Skin epidermis (tissue), 12 donors: ENCODE measurements around the gene ZNF726.
A peak's percentile ranks its signal among the peaks of the same experiment; 100 is the strongest.
"Not testable (repeated sequence)": the region's sequence is repeated elsewhere in the genome, so short reads cannot be mapped to it uniquely, and the experiment has no call there.

ENCODE experiments used
- H3K27ac ChIP-seq, 21 experiments: fragments of 200-600 bp; sonication (generic) in 11 of 21; one replicate each; pipeline ENCODE4 v1.5.0; 2020; ENCODE audit warnings: mild to moderate bottlenecking in 3 of 21, inconsistent platforms in 2 of 21, moderate library complexity in 2 of 21
- H3K4me3 ChIP-seq, 7 experiments: fragments of 200-600 bp; sonication (generic) in 2 of 7; one replicate each; pipeline ENCODE4 v1.5.0; 2020; ENCODE audit warnings: inconsistent platforms in 2 of 7, mild to moderate bottlenecking in 2 of 7, moderate library complexity in 1 of 7

ZNF726 gene

GRCh38 chr19:23932878-23933277 lies 18.2 kb downstream of the ZNF726 start:
- Histone ChIP-seq H3K4me3 (no peak overlapping the region), H3K27ac (no peak overlapping the region)

GRCh38 chr19:23937031-23937430 lies 22.3 kb downstream of the ZNF726 start:
- not testable (repeated sequence) for H3K27ac ChIP-seq, H3K4me3 ChIP-seq

GRCh38 chr19:23943411-23943810 lies 28.7 kb downstream of the ZNF726 start:
- no peak overlapping the region for H3K27ac ChIP-seq
- H3K4me3 ChIP-seq = no peak overlapping the region

GRCh38 chr19:23946569-23946968 lies 31.9 kb downstream of the ZNF726 start:
- Histone ChIP-seq H3K4me3 (no peak overlapping the region), H3K27ac (no peak overlapping the region)

- Histone ChIP-seq H3K4me3 (no peak overlapping the region), H3K27ac (no peak overlapping the region)
These were observed 34.9 kb downstream of the ZNF726 start for GRCh38 chr19:23949611-23950010.

GRCh38 chr19:23956051-23956450 lies 41.4 kb downstream of the ZNF726 start:
- H3K27ac ChIP-seq = no peak overlapping the region

GRCh38 chr19:23957660-23958281 lies 43.1 kb downstream of the ZNF726 start:
- H3K4me3 ChIP-seq = no peak overlapping the region
- H3K27ac ChIP-seq = peak overlapping the region in 1 of 21 experiments; percentile 65

More at GRCh38 chr19:23956051-23956450, 41.4 kb downstream of the ZNF726 start:
- H3K4me3 ChIP-seq = no peak overlapping the region

GRCh38 chr19:23963396-23963795 lies 48.7 kb downstream of the ZNF726 start:
- H3K27ac ChIP-seq, H3K4me3 ChIP-seq: not testable (repeated sequence)

- not testable (repeated sequence) for H3K27ac ChIP-seq, H3K4me3 ChIP-seq
These were observed 49.2 kb downstream of the ZNF726 start for GRCh38 chr19:23963881-23964280.

GRCh38 chr19:23964334-23964733 lies 49.6 kb downstream of the ZNF726 start:
- not testable (repeated sequence) for H3K4me3 ChIP-seq, H3K27ac ChIP-seq

GRCh38 chr19:23969630-23970029 lies 54.9 kb downstream of the ZNF726 start:
- H3K4me3 ChIP-seq = no peak overlapping the region
- H3K27ac ChIP-seq = no peak overlapping the region

GRCh38 chr19:23971598-23971997 lies 56.9 kb downstream of the ZNF726 start:
- Histone ChIP-seq H3K4me3 (no peak overlapping the region), H3K27ac (no peak overlapping the region)

GRCh38 chr19:23972161-23972560 lies 57.5 kb downstream of the ZNF726 start:
- no peak overlapping the region for H3K27ac ChIP-seq
- no peak overlapping the region for H3K4me3 ChIP-seq

GRCh38 chr19:23974941-23975340 lies 60.3 kb downstream of the ZNF726 start:
- no peak overlapping the region for H3K4me3 ChIP-seq

GRCh38 chr19:23976631-23977030 lies 61.9 kb downstream of the ZNF726 start:
- not testable (repeated sequence) for H3K4me3 ChIP-seq, H3K27ac ChIP-seq

More at GRCh38 chr19:23974941-23975340, 60.3 kb downstream of the ZNF726 start:
- no peak overlapping the region for H3K27ac ChIP-seq

GRCh38 chr19:23977256-23977655 lies 62.6 kb downstream of the ZNF726 start:
- not testable (repeated sequence) for H3K4me3 ChIP-seq
- H3K27ac ChIP-seq = peak overlapping the region in 1 of 21 experiments; percentile 46

GRCh38 chr19:23978068-23978467 lies 63.4 kb downstream of the ZNF726 start:
- no peak overlapping the region for H3K4me3 ChIP-seq
- peak overlapping the region in 2 of 21 experiments; percentile 46 to 69 for H3K27ac ChIP-seq

GRCh38 chr19:23980805-23981204 lies 66.1 kb downstream of the ZNF726 start:
- no peak overlapping the region for H3K4me3 ChIP-seq
- peak overlapping the region in 3 of 21 experiments; percentile 31 to 39 (median 37) for H3K27ac ChIP-seq

GRCh38 chr19:23981863-23982262 lies 67.2 kb downstream of the ZNF726 start:
- Histone ChIP-seq H3K4me3 (no peak overlapping the region), H3K27ac (peak overlapping the region in 6 of 21 experiments; percentile 18 to 73 (median 41))

- Histone ChIP-seq H3K4me3 (no peak overlapping the region), H3K27ac (peak overlapping the region in 5 of 21 experiments; percentile 3 to 76 (median 72))
These were observed 68.7 kb downstream of the ZNF726 start for GRCh38 chr19:23983406-23983805.
